Skin of body (tissue), 2 donors: Measurements from ENCODE around the gene ANKK1. TPM values are rescaled to one million over a fixed set of nuclear protein-coding genes. Genes with fewer than 3 reads are reported as not detected.
A peak's percentile ranks its signal among the peaks of the same experiment; 100 is the strongest.

Source experiments
- DNase-seq: peaks from one replicate; lab custom pipeline; 2025; lab: John Stamatoyannopoulos, UW
- total RNA-seq: library from RNA; depleted of rRNA; stranded (reverse); fragments of >200 nt; gene quantifications from one replicate; pipeline ENCODE4 v1.2.3, GENCODE V29; 2014

ANKK1 gene
- total RNA-seq, 1 donor from 2014 or later, result 1.6 TPM

- no peak for DNase-seq
Observed at GRCh38 chr11:113408206-113408605, 20.6 kb downstream of the ANKK1 start.

- no peak for DNase-seq
Observed at GRCh38 chr11:113408887-113409286, 21.3 kb downstream of the ANKK1 start.

- DNase-seq, result no peak
Observed at GRCh38 chr11:113409526-113409925, 21.9 kb downstream of the ANKK1 start.

GRCh38 chr11:113410414-113411135 lies 23.0 kb downstream of the ANKK1 start:
- no peak for DNase-seq

GRCh38 chr11:113411536-113411935 lies 24.0 kb downstream of the ANKK1 start:
- no peak for DNase-seq

- no peak for DNase-seq
Observed at GRCh38 chr11:113412675-113413074, 25.1 kb downstream of the ANKK1 start.

- DNase-seq, result no peak
Observed at GRCh38 chr11:113415343-113415742, 27.8 kb downstream of the ANKK1 start.

GRCh38 chr11:113417428-113417827 lies 29.8 kb downstream of the ANKK1 start:
- DNase-seq, result no peak

- DNase-seq, result no peak
Observed at GRCh38 chr11:113419454-113420003, 31.9 kb downstream of the ANKK1 start.

- DNase-seq, result no peak
Observed at GRCh38 chr11:113420808-113421207, 33.2 kb downstream of the ANKK1 start.

- DNase-seq, result no peak
Observed at GRCh38 chr11:113426686-113427085, 39.1 kb downstream of the ANKK1 start.

GRCh38 chr11:113431746-113432145 lies 44.2 kb downstream of the ANKK1 start:
- no peak for DNase-seq

GRCh38 chr11:113435190-113435968 lies 47.8 kb downstream of the ANKK1 start:
- DNase-seq, result no peak

GRCh38 chr11:113436672-113437252 lies 49.2 kb downstream of the ANKK1 start:
- DNase-seq, result no peak

- peak; percentile 14 for DNase-seq
Observed at GRCh38 chr11:113440816-113441215, 53.2 kb downstream of the ANKK1 start.

- DNase-seq, result no peak
Observed at GRCh38 chr11:113444502-113445123, 57.0 kb downstream of the ANKK1 start.

GRCh38 chr11:113446112-113446511 lies 58.5 kb downstream of the ANKK1 start:
- DNase-seq, result no peak

GRCh38 chr11:113446938-113447337 lies 59.4 kb downstream of the ANKK1 start:
- DNase-seq, result no peak

- no peak for DNase-seq
Observed at GRCh38 chr11:113447621-113448315, 60.2 kb downstream of the ANKK1 start.

GRCh38 chr11:113448316-113448677 lies 60.7 kb downstream of the ANKK1 start:
- no peak for DNase-seq

GRCh38 chr11:113449743-113450142 lies 62.2 kb downstream of the ANKK1 start:
- DNase-seq, result no peak
